Body of pancreas (tissue), 4 donors: Measurements from ENCODE around the gene TBCK.

Experiments used
- CTCF ChIP-seq, 7 experiments: fragments of 450-650 bp in 4 of 7; fragments of 200-600 bp in 3 of 7; sonication (generic) in 3 of 7; IDR thresholded peaks; one replicate each; pipeline ENCODE4 v1.5.1; 2016 to 2019; ENCODE audit warnings: antibody characterized with exemption in 7 of 7
- POLR2A ChIP-seq, 3 donors: fragments of 450-650 bp; IDR thresholded peaks; one replicate each; pipeline ENCODE4 v1.6.1; 2016; ENCODE audit warnings: antibody characterized with exemption in 3 of 3, mild to moderate bottlenecking in 2 of 3

- TF ChIP-seq CTCF (IDR thresholded peaks at IDR 0.05) (no peak), POLR2A (IDR thresholded peaks at IDR 0.05) (no peak)
Observed at GRCh38 chr4:106021737-106022410, 294.1 kb downstream of the TBCK start.
